GM12865 (cell line): ENCODE results near the gene PLA2G4B.
"Not testable (repeated sequence)": the region's sequence is repeated elsewhere in the genome, so short reads cannot be mapped to it uniquely, and the experiment has no call there.

Source experiments
- DNase-seq: peaks from one replicate; pipeline ENCODE4 v3.0.0; 2010; ENCODE audit warnings: low read depth
- H3K4me3 ChIP-seq: 2 replicates; pipeline ENCODE4 v1.5.1; 2011; ENCODE audit warnings: mild to moderate bottlenecking, low read depth, low read length, control low read depth
- CTCF ChIP-seq: IDR thresholded peaks from 2 replicates; pipeline ENCODE4 v1.5.1; 2011; ENCODE audit warnings: low read length, control low read depth, low read depth, inconsistent platforms; ENCODE audit not compliant: insufficient read depth; ENCODE audit errors: missing control alignments

The PLA2G4B gene

DNA sequence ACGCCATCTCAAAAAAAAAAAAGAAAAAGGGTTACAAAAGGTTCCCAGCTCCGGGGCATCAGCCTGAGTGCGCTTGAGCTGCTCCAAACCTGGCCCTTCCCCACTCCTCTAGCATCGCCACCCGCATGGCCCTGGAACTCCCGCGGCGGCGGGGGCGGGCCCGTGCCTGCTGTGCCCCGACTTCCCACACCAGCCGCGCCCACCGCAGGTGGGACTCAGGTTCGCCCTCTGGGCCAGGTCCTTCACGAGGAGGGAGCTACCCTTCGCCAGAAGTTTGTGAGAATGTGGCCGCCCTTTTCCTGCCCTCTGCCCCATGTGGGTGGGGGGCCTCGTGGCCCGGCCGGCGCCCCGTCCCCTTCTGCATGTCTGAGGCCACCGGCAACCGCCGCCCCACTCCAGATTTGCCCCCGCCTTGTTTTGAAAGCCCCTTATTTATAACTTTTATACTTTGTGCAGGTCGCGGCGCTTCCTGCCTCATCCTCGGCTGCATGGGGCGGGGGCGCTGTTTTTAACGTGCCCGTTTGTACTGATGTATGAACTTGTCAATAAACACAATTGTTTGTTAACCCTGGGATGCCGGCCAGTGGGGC is 11.3 kb upstream of the PLA2G4B start:
- TF ChIP-seq CTCF = no peak
- peak overlapping the region; percentile 85 for H3K4me3 ChIP-seq
- peak; percentile 12 for DNase-seq

DNA sequence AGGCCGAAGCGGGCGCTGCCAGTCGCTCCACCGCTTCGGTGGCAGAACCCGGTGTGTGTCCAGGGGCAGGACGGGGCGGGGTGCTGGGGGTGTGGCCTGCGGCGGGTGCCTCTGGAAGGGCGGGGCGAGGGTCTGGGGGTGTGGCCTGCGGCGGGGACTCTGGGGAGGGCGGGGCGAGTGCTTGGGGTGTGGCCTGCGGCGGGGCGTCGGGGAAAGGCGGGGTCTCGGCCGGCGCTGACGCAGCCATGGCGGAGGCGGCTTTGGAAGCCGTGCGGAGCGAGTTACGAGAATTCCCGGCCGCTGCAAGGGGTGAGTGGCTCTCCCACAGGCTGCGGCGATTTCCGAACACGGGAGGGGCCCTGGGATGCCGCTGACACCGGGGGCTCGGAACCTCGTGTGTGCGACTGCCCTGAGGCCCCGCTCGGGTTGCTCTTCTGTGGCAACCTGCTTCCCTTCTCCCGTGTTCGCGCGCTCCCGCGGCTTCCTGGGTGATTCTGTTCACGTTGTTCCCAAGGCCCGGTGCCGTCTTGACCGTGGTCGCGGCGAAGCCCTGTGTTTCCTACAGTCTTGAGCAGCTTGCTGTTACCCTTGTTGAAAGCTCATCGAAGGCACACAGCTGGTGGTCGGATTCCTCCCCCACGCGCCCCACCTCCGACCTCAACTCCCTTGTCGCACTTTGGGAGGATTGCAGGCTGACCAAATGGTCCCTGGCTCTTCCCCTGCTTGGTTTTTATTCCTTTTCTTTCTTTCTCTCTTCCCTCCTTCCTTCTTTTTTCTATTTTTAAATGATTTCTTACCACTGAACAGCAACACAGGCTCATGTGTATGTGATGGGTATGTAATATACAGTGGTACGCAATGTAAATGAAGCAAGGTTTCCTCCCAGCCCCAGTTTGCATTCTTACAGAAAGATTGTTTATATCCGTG is 10.5 kb upstream of the PLA2G4B start, which contains the start of gene JMJD7:
JMJD7 (plus strand) TSS at position 213 of the 927 bp plus-strand sequence; CDS start at position 246, 33 bp downstream.
- H3K4me3 ChIP-seq = peak within 1 kb of the TSS; percentile 85
- peak; percentile 93 for DNase-seq
- TF ChIP-seq CTCF = no peak

DNA sequence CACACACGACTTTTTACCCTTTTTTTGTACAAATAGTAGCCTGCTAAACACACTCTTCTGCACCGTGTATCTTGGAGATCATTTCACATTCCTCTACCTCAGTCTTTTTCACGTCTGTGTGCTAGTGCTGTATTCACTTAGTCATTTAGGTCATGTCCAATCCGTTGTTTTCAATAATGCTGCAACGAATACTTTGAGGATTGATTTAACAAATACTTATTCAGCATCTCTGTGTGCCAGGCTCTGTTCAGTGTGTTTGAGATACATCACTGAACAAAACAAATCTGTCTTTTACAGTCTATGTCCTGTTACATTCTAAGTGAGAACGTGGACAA is 9.9 kb upstream of the PLA2G4B start:
- TF ChIP-seq CTCF = no peak
- DNase-seq = no peak
- H3K4me3 ChIP-seq = peak overlapping the region; percentile 85

DNA sequence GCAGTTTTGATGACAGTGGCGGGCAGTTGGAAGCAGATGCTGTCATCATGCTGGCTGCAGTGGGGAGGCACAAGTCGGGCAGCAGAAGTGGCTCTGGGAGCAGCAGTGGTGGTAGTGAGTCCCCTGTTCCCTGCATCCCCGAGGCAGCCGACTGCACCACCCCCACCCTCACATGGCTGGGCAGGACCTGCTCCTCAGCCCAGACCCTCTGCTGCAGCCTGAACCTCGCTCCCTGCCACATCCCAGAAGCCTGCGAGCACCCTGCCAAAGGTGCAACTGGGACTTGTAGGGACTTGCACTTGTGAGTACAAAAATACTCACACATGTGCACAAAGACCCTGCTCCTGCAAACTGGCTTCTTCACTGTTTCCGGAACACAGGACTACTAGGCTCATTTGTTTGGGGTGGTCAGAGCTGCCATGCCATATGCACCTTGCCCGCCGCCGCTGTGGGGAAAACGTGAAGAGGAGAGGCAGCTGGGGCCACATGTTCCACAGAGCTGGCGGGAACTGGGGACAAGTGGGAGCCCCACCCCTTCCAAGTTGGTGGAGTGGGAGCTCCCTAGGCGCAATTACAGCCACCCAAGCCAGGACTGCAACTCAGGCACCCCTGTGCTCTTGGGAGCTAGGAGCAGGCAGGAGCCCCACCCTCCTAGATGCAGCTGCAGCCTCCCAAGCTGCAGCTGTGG is 8.5 kb upstream of the PLA2G4B start:
- no peak for TF ChIP-seq CTCF
- no peak for DNase-seq
- H3K4me3 ChIP-seq = no peak overlapping the region

- DNase-seq, H3K4me3 ChIP-seq: not testable (repeated sequence)
Measured at GRCh38 chr15:41831291-41831690, 7.4 kb upstream of the PLA2G4B start.

- TF ChIP-seq CTCF = no peak
- no peak overlapping the region for H3K4me3 ChIP-seq
- no peak for DNase-seq
Measured at GRCh38 chr15:41832208-41832607, 6.4 kb upstream of the PLA2G4B start.

GRCh38 chr15:41832875-41833274 is 5.8 kb upstream of the PLA2G4B start:
- H3K4me3 ChIP-seq = no peak overlapping the region
- no peak for TF ChIP-seq CTCF
- no peak for DNase-seq
